ENCODE measurements around the gene KLHL21. TPM values are rescaled to one million over a fixed set of nuclear protein-coding genes. Genes with fewer than 3 reads are reported as not detected.
A peak's percentile ranks its signal among the peaks of the same experiment; 100 is the strongest.

Gene KLHL21
- total RNA-seq, 1 experiment from 2014 or later, result 21.6 TPM

- H3K36me3 Mint-ChIP-seq (ENCODE audit: insufficient read depth, unreplicated experiment), result peaks cover 25% of the 10 kb centered on the region
- Histone ChIP-seq H3K9me3 (no peaks in the 10 kb centered on the region), H3K36me3 (ENCODE audit: control insufficient read depth, insufficient read depth, low read length) (no peaks in the 10 kb centered on the region; the same call in none of the 2 replicates), H3K4me1 (no peaks in the 10 kb centered on the region), H3K27me3 (replicated peaks; ENCODE audit: control insufficient read depth, insufficient read depth, low read length) (no peaks in the 10 kb centered on the region), H3K4me3 (ENCODE audit: low read depth, low read length) (no peak overlapping the region)
- DNase-seq, result no peak
- H3K27ac Mint-ChIP-seq (ENCODE audit: unreplicated experiment), result no peak overlapping the region
- TF ChIP-seq, protein P1, sequence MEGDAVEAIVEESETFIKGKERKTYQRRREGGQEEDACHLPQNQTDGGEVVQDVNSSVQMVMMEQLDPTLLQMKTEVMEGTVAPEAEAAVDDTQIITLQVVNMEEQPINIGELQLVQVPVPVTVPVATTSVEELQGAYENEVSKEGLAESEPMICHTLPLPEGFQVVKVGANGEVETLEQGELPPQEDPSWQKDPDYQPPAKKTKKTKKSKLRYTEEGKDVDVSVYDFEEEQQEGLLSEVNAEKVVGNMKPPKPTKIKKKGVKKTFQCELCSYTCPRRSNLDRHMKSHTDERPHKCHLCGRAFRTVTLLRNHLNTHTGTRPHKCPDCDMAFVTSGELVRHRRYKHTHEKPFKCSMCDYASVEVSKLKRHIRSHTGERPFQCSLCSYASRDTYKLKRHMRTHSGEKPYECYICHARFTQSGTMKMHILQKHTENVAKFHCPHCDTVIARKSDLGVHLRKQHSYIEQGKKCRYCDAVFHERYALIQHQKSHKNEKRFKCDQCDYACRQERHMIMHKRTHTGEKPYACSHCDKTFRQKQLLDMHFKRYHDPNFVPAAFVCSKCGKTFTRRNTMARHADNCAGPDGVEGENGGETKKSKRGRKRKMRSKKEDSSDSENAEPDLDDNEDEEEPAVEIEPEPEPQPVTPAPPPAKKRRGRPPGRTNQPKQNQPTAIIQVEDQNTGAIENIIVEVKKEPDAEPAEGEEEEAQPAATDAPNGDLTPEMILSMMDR (IDR thresholded peaks at IDR 0.05; ENCODE audit: insufficient read depth in 1 of 2, low read depth in 1 of 2, low read length in 1 of 2, severe bottlenecking in 1 of 2, unreplicated experiment in 1 of 2), result no peak
- no peaks in the 10 kb centered on the region for H3K9me3 Mint-ChIP-seq (ENCODE audit: unreplicated experiment)
- no peaks in the 10 kb centered on the region for H3K27me3 Mint-ChIP-seq (ENCODE audit: insufficient read depth, unreplicated experiment)
- intact Hi-C loops (cut with micrococcal nuclease; ENCODE audit: unreplicated experiment), result no loop called here
- ChIA-PET POLR2A (no interaction called here), CTCF (no interaction called here)
- H3K4me1 Mint-ChIP-seq (ENCODE audit: low read depth, unreplicated experiment), result no peaks in the 10 kb centered on the region
- no TSS peak for BruUV-seq (replicated peaks)
- H3K4me3 Mint-ChIP-seq (ENCODE audit: unreplicated experiment), result no peak overlapping the region
Observed at GRCh38 chr1:6635910-6636760, 33.5 kb upstream of the KLHL21 start.

- Histone ChIP-seq H3K36me3 (ENCODE audit: control insufficient read depth, insufficient read depth, low read length) (no peaks in the 10 kb centered on the region; the same call in none of the 2 replicates), H3K27me3 (replicated peaks; ENCODE audit: control insufficient read depth, insufficient read depth, low read length) (no peaks in the 10 kb centered on the region), H3K9me3 (no peaks in the 10 kb centered on the region), H3K4me3 (ENCODE audit: low read depth, low read length) (no peak overlapping the region), H3K4me1 (no peaks in the 10 kb centered on the region)
- CTCF ChIA-PET, result interaction anchor here (0.5 to 0.8 kb wide), 3 partner anchors 24 to 169 kb away, joined by 4 to 8 read pairs (median 6); partner anchors contain the start of gene ZBTB48
- no peak for DNase-seq
- intact Hi-C loops (cut with micrococcal nuclease; ENCODE audit: unreplicated experiment), result no loop called here
- TF ChIP-seq, protein P1 (IDR thresholded peaks at IDR 0.05; ENCODE audit: insufficient read depth in 1 of 2, low read depth in 1 of 2, low read length in 1 of 2, severe bottlenecking in 1 of 2, unreplicated experiment in 1 of 2), result no peak
- Mint-ChIP-seq H3K4me3 (ENCODE audit: unreplicated experiment) (no peak overlapping the region), H3K36me3 (ENCODE audit: insufficient read depth, unreplicated experiment) (peaks cover 23% of the 10 kb centered on the region), H3K27me3 (ENCODE audit: insufficient read depth, unreplicated experiment) (no peaks in the 10 kb centered on the region), H3K27ac (ENCODE audit: unreplicated experiment) (no peak overlapping the region), H3K9me3 (ENCODE audit: unreplicated experiment) (no peaks in the 10 kb centered on the region), H3K4me1 (ENCODE audit: low read depth, unreplicated experiment) (no peaks in the 10 kb centered on the region)
- TSS peak; percentile 56 for BruUV-seq (replicated peaks)
- POLR2A ChIA-PET, result no interaction called here
Observed at GRCh38 chr1:6635161-6635909, 32.7 kb upstream of the KLHL21 start.

DNA sequence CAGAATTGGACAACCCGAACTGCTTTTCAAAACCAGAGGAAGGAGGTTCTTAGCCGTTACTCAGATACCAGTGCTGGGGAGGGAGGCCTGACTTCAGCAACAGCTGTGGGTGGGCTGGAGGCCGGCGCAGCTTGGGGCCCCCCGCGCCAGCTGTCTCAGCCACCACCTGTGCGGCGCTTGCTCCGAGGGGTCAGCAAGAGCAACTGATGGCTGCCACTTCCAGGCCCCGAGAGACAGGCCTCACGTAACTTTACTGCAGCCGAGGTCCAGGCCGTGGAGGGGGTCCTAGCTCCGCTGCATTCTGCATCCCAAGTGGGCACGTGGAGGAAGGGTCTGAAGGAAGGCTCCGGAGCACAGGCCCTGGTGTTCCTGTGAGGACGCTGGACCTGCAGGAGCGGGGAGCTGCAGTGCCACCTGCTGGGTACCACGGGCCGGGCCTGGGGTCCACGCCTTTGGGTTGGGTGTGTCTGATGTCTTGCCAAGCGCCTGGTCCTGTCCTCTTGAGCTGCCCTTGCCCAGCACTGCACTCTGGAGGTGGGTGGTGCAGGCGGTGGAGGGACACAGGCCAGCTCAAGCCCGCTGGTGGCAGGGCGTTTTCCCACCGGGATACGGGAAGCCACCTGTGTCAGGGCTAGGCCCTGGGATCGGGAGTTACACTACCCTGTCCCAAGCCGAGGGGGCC is 31.8 kb upstream of the KLHL21 start:
- H3K36me3 ChIP-seq (ENCODE audit: control insufficient read depth, insufficient read depth, low read length), result no peaks in the 10 kb centered on the region; the same call in none of the 2 replicates
- Mint-ChIP-seq H3K4me3 (ENCODE audit: unreplicated experiment) (no peak overlapping the region), H3K4me1 (ENCODE audit: low read depth, unreplicated experiment) (no peaks in the 10 kb centered on the region), H3K9me3 (ENCODE audit: unreplicated experiment) (no peaks in the 10 kb centered on the region), H3K36me3 (ENCODE audit: insufficient read depth, unreplicated experiment) (peaks cover 21% of the 10 kb centered on the region), H3K27me3 (ENCODE audit: insufficient read depth, unreplicated experiment) (no peaks in the 10 kb centered on the region), H3K27ac (ENCODE audit: unreplicated experiment) (no peak overlapping the region)
- ChIA-PET POLR2A (no interaction called here), CTCF (interaction anchor here (0.5 to 0.8 kb wide), 4 partner anchors 9 to 170 kb away, joined by 4 to 8 read pairs (median 5); partner anchors contain the start of gene ZBTB48)
- no peaks in the 10 kb centered on the region for H3K4me1 ChIP-seq
- no TSS peak for BruUV-seq (replicated peaks)
- peak; percentile 51 to 69 for DNase-seq
- H3K4me3 ChIP-seq (ENCODE audit: low read depth, low read length), result no peak overlapping the region
- H3K9me3 ChIP-seq, result no peaks in the 10 kb centered on the region
- no peaks in the 10 kb centered on the region for H3K27me3 ChIP-seq (replicated peaks; ENCODE audit: control insufficient read depth, insufficient read depth, low read length)
- intact Hi-C loops (cut with micrococcal nuclease; ENCODE audit: unreplicated experiment), result no loop called here
- TF ChIP-seq, protein P1 (IDR thresholded peaks at IDR 0.05; ENCODE audit: insufficient read depth in 1 of 2, low read depth in 1 of 2, low read length in 1 of 2, severe bottlenecking in 1 of 2, unreplicated experiment in 1 of 2), result peak in 1 of 2 experiments; percentile 64

All from Caco-2 (cell line).